Uterus (tissue), 4 donors: ENCODE results near the gene CPT1C. TPM values are rescaled to one million over a fixed set of nuclear protein-coding genes. Genes with fewer than 3 reads are reported as not detected.

Experiments
- DNase-seq, 2 donors: peaks; one replicate each; pipeline ENCODE4 v3.0.0-alpha.2; 2019 to 2020
- H3K27ac ChIP-seq, 2 donors: fragments of 200-600 bp; sonication (generic); 1 replicate in 1 of 2; 2 replicates in 1 of 2; pipeline ENCODE4 v1.5.1; 2016 to 2018
- H3K27me3 ChIP-seq, 2 donors: fragments of 200-600 bp; sonication (generic); one replicate each; pipeline ENCODE4 v1.5.1; 2018 to 2019; ENCODE audit warnings: control low read depth in 1 of 2
- H3K36me3 ChIP-seq, 2 donors: fragments of 200-600 bp; sonication (generic); one replicate each; pipeline ENCODE4 v1.5.1; 2019; ENCODE audit warnings: control low read depth in 1 of 2
- H3K4me1 ChIP-seq, 2 donors: fragments of 200-600 bp; sonication (generic); one replicate each; pipeline ENCODE4 v1.5.1; 2018 to 2019; ENCODE audit warnings: control low read depth in 1 of 2
- H3K4me3 ChIP-seq, 2 donors: fragments of 200-600 bp; sonication (generic); 1 replicate in 1 of 2; 2 replicates in 1 of 2; pipeline ENCODE4 v1.5.1; 2018 to 2019; ENCODE audit warnings: mild to moderate bottlenecking in 1 of 2
- H3K9me3 ChIP-seq, 2 donors: fragments of 200-600 bp; sonication (generic); one replicate each; pipeline ENCODE4 v1.5.1; 2019; ENCODE audit warnings: control low read depth in 1 of 2
- CTCF ChIP-seq, 4 experiments: fragments of 200-600 bp in 2 of 4; fragments of 450-650 bp in 2 of 4; sonication (generic) in 2 of 4; IDR thresholded peaks; one replicate each; pipeline ENCODE4 v1.5.1; 2016 to 2019; ENCODE audit warnings: antibody characterized with exemption in 4 of 4, mild to moderate bottlenecking in 2 of 4, moderate library complexity in 1 of 4
- POLR2A ChIP-seq, 2 donors: fragments of 450-650 bp; IDR thresholded peaks; one replicate each; pipeline ENCODE4 v1.6.1; 2016; ENCODE audit warnings: antibody characterized with exemption in 2 of 2, mild to moderate bottlenecking in 1 of 2, moderate library complexity in 1 of 2
- intact Hi-C: fragments of 100-400 bp; cut with DNase I; formaldehyde crosslinking; loops from one replicate; pipeline ENCODE4 v1.15.1; 2023; ENCODE audit warnings: low total_unique reads
- microRNA-seq: library from miRNA; unstranded; fragments of <30 nt; microRNA quantifications from one replicate; pipeline ENCODE4, GENCODE V29; 2016; ENCODE audit warnings: borderline microRNAs expressed, borderline replicate concordance
- small RNA-seq: library from RNA; depleted of rRNA; stranded (forward); fragments of <200 nt; gene quantifications from one replicate; pipeline ENCODE3, GENCODE V24; 2016
- total RNA-seq, 4 donors: library from RNA; depleted of rRNA in 3 of 4; stranded (reverse); fragments of >200 nt in 3 of 4; gene quantifications; one replicate each; pipeline versions ENCODE4 v1.1.0 to v1.2.4, GENCODE V29; 2014 to 2023
- donor health status: DM: yes; HTN: yes; CAD: no.

Gene CPT1C
- total RNA-seq, 4 donors from 2014 or later: 1.5 to 26.6 (median 12.2) TPM

GRCh38 chr19:49761249-49761624 lies 70.3 kb downstream of the CPT1C start:
- intact Hi-C loops: no loop called here
- Histone ChIP-seq H3K27me3 (no peaks in the 10 kb centered on the region), H3K9me3 (no peaks in the 10 kb centered on the region), H3K36me3 (no peaks in the 10 kb centered on the region), H3K27ac (peak overlapping the region; percentile 81 to 82), H3K4me3 (no peak overlapping the region), H3K4me1 (peaks cover 0 to 3% of the 10 kb centered on the region in 2 donors)
- DNase-seq: no peak
- TF ChIP-seq CTCF (IDR thresholded peaks at IDR 0.05) (no peak), POLR2A (IDR thresholded peaks at IDR 0.05) (no peak)

- no peak overlapping the region for H3K4me3 ChIP-seq
- no peaks in the 10 kb centered on the region for H3K27me3 ChIP-seq
- H3K27ac ChIP-seq: peak overlapping the region; percentile 81 to 82
- no peaks in the 10 kb centered on the region for H3K36me3 ChIP-seq
- intact Hi-C loops: no loop called here
- peaks cover 0 to 3% of the 10 kb centered on the region in 2 donors for H3K4me1 ChIP-seq
- DNase-seq: peak; percentile 58 to 64
- TF ChIP-seq CTCF (IDR thresholded peaks at IDR 0.05) (peak; percentile 29 to 51 (median 38)), POLR2A (IDR thresholded peaks at IDR 0.05) (no peak)
- no peaks in the 10 kb centered on the region for H3K9me3 ChIP-seq
Measured at GRCh38 chr19:49761625-49762311, 70.9 kb downstream of the CPT1C start.

- H3K27me3 ChIP-seq: no peaks in the 10 kb centered on the region
- H3K4me3 ChIP-seq: no peak within 1 kb of the TSS
- TF ChIP-seq CTCF (IDR thresholded peaks at IDR 0.05) (no peak), POLR2A (IDR thresholded peaks at IDR 0.05) (no peak)
- peaks cover 0 to 7% of the 10 kb centered on the region in 2 donors for H3K4me1 ChIP-seq
- no peaks in the 10 kb centered on the region for H3K36me3 ChIP-seq
- DNase-seq: no peak
- H3K9me3 ChIP-seq: no peaks in the 10 kb centered on the region
- H3K27ac ChIP-seq: peak within 1 kb of the TSS; percentile 81 to 82
- intact Hi-C loops: no loop called here
Measured at GRCh38 chr19:49763230-49763629, 72.3 kb downstream of the CPT1C start, which contains the start of gene TSKS. Gene TSKS (minus strand): TSS chr19:49763306. CDS start chr19:49763247, 59 bp downstream.

Small RNA genes lying within 50 kb of the gene (microRNA-seq; reads per million reads assigned to microRNA genes)
- gene MIR5088: not detected

Small RNA genes lying within 50 kb of the gene (small RNA-seq; reads per million reads assigned to genes)
- not detected for gene MIR5088

Other genes with a start within 250 kb of the CPT1C start
- gene SLC17A7, start 249.6 kb upstream of the CPT1C start, total RNA-seq: 1 to 10 TPM in 3 of 4 donors, not detected in 1; 1.3 to 5.6 (median 1.9) TPM
- 10 to 100 TPM; 31.2 to 70.2 (median 46.5) TPM for gene PIH1D1, start 239.3 kb upstream of the CPT1C start, total RNA-seq
- 10 to 100 TPM; 13.5 to 40.8 (median 34.5) TPM for gene ALDH16A1, start 237.9 kb upstream of the CPT1C start, total RNA-seq
- gene FLT3LG, start 216.9 kb upstream of the CPT1C start, total RNA-seq: 10 to 100 TPM in 1 of 4 donors, 1 to 10 TPM in 2, not detected in 1; 3.7 to 19.4 (median 4.1) TPM
- 1,000 to 10,000 TPM; 1,462 to 5,863 (median 3,544) TPM for gene RPL13A, start 203.5 kb upstream of the CPT1C start, total RNA-seq
- over 10,000 TPM in 1 of 4 donors, 1,000 to 10,000 TPM in 3; 2,160 to 10,624 (median 5,235) TPM for gene RPS11, start 194.7 kb upstream of the CPT1C start, total RNA-seq
- 100 to 1,000 TPM; 151 to 226 (median 201) TPM for gene FCGRT, start 178.5 kb upstream of the CPT1C start, total RNA-seq
- 10 to 100 TPM; 14.3 to 71.1 (median 41.4) TPM for gene RCN3, start 163.1 kb upstream of the CPT1C start, total RNA-seq
- 100 to 1,000 TPM in 1 of 4 donors, 10 to 100 TPM in 3; 29.0 to 347 (median 65.4) TPM for gene NOSIP, start 110.6 kb upstream of the CPT1C start, total RNA-seq
- gene PRRG2, start 109.8 kb upstream of the CPT1C start, total RNA-seq: 1 to 10 TPM in 1 of 4 donors, under 1 TPM in 1, not detected in 2; 0.95 to 1.4 TPM
- gene PRR12, start 99.9 kb upstream of the CPT1C start, total RNA-seq: 10 to 100 TPM in 2 of 4 donors, 1 to 10 TPM in 2; 2.6 to 63.1 (median 8.6) TPM
- 100 to 1,000 TPM in 1 of 4 donors, 10 to 100 TPM in 3; 17.1 to 106 (median 47.7) TPM for gene RRAS, start 51.0 kb upstream of the CPT1C start, total RNA-seq
- 10 to 100 TPM in 3 of 4 donors, 1 to 10 TPM in 1; 8.8 to 76.9 (median 11.4) TPM for gene SCAF1, start 48.9 kb upstream of the CPT1C start, total RNA-seq
- gene IRF3, start 25.3 kb upstream of the CPT1C start, total RNA-seq: 100 to 1,000 TPM in 1 of 4 donors, 10 to 100 TPM in 2, 1 to 10 TPM in 1; 8.2 to 106 (median 63.9) TPM
- gene BCL2L12, start 25.2 kb upstream of the CPT1C start, total RNA-seq: 10 to 100 TPM in 1 of 4 donors, 1 to 10 TPM in 3; 3.1 to 23.8 (median 3.5) TPM
- gene PRMT1, start 13.8 kb upstream of the CPT1C start, total RNA-seq: 100 to 1,000 TPM in 3 of 4 donors, 10 to 100 TPM in 1; 78.5 to 274 (median 217) TPM
- 1 to 10 TPM in 3 of 4 donors, not detected in 1; 1.3 to 6.0 (median 1.5) TPM for gene ADM5, start 1.5 kb upstream of the CPT1C start, total RNA-seq
- gene TSKS, start 72.2 kb downstream of the CPT1C start, total RNA-seq: 1 to 10 TPM in 1 of 4 donors, under 1 TPM in 1, not detected in 2; 0.28 to 1.9 TPM
- 100 to 1,000 TPM in 1 of 4 donors, 10 to 100 TPM in 3; 47.1 to 114 (median 54.7) TPM for gene AP2A1, start 75.9 kb downstream of the CPT1C start, total RNA-seq
- gene FUZ, start 122.2 kb downstream of the CPT1C start, total RNA-seq: 10 to 100 TPM; 10.5 to 28.8 (median 23.3) TPM
- 10 to 100 TPM; 21.1 to 48.1 (median 26.8) TPM for gene MED25, start 127.2 kb downstream of the CPT1C start, total RNA-seq
- 100 to 1,000 TPM in 1 of 4 donors, 10 to 100 TPM in 3; 46.2 to 156 (median 82.0) TPM for gene PTOV1, start 160.0 kb downstream of the CPT1C start, total RNA-seq
- gene PNKP, start 176.5 kb downstream of the CPT1C start, total RNA-seq: 100 to 1,000 TPM in 1 of 4 donors, 10 to 100 TPM in 3; 47.7 to 104 (median 77.7) TPM
- gene AKT1S1, start 186.2 kb downstream of the CPT1C start, total RNA-seq: 10 to 100 TPM in 1 of 4 donors, 1 to 10 TPM in 3; 2.6 to 26.7 (median 5.9) TPM
- 10 to 100 TPM in 3 of 4 donors, 1 to 10 TPM in 1; 9.1 to 44.1 (median 12.5) TPM for gene TBC1D17, start 186.6 kb downstream of the CPT1C start, total RNA-seq
- gene IL4I1, start 205.8 kb downstream of the CPT1C start, total RNA-seq: 1 to 10 TPM in 1 of 4 donors, under 1 TPM in 1, not detected in 2; 0.82 to 1.2 TPM
- gene ATF5, start 238.1 kb downstream of the CPT1C start, total RNA-seq: 10 to 100 TPM in 1 of 4 donors, 1 to 10 TPM in 2, not detected in 1; 2.1 to 10.0 (median 3.6) TPM
- gene NUP62, start 238.4 kb downstream of the CPT1C start, total RNA-seq: 10 to 100 TPM; 12.1 to 40.4 (median 24.6) TPM